Hepatocyte (in vitro differentiated cells): Measurements from ENCODE around the gene LRRC28.

Experiments
- EZH2 ChIP-seq: fragments of 200-600 bp; sonication (generic); IDR thresholded peaks from 2 replicates; pipeline ENCODE4 v1.6.1; 2016; ENCODE audit warnings: antibody characterized with exemption, mild to moderate bottlenecking, borderline replicate concordance
- EZH2phosphoT487 ChIP-seq: fragments of 200-600 bp; sonication (generic); IDR thresholded peaks from one replicate; pipeline ENCODE4 v1.6.1; 2018; ENCODE audit warnings: antibody characterized with exemption, mild to moderate bottlenecking, low read depth, moderate library complexity; ENCODE audit not compliant: unreplicated experiment, severe bottlenecking
- TF ChIP-seq, protein P1 (sequence below): fragments of 200-600 bp; sonication (generic); IDR thresholded peaks from 2 replicates; pipeline ENCODE4 v1.5.1; 2016; ENCODE audit warnings: antibody characterized with exemption, mild to moderate bottlenecking; ENCODE audit not compliant: poor library complexity

DNA sequence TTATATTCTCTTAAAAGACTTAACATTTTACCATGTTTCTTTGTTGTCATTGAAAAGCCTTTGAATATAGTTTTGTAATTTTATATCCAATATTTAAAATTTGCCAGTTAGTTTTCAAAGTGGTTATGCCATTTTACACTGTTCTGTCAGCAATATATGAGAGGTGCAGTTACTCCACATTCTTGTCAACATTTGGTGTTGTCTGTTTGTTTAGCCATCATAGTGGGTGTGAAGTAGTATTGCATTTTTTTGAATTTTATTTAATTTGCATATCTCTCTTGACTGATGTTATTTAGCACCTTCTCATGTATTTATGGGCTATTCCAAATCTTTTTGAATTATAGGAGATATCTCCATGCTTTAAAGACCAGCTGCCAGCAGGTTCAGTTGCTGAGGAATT lies 40.4 kb downstream of the LRRC28 start:
- TF ChIP-seq, protein P1, sequence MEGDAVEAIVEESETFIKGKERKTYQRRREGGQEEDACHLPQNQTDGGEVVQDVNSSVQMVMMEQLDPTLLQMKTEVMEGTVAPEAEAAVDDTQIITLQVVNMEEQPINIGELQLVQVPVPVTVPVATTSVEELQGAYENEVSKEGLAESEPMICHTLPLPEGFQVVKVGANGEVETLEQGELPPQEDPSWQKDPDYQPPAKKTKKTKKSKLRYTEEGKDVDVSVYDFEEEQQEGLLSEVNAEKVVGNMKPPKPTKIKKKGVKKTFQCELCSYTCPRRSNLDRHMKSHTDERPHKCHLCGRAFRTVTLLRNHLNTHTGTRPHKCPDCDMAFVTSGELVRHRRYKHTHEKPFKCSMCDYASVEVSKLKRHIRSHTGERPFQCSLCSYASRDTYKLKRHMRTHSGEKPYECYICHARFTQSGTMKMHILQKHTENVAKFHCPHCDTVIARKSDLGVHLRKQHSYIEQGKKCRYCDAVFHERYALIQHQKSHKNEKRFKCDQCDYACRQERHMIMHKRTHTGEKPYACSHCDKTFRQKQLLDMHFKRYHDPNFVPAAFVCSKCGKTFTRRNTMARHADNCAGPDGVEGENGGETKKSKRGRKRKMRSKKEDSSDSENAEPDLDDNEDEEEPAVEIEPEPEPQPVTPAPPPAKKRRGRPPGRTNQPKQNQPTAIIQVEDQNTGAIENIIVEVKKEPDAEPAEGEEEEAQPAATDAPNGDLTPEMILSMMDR = no peak
- TF ChIP-seq EZH2phosphoT487 = no peak
- no peak for TF ChIP-seq EZH2
